Measurements from ENCODE around the gene BCL11A. TPM values are rescaled to one million over a fixed set of nuclear protein-coding genes. Genes with fewer than 3 reads are reported as not detected.

Gene BCL11A
- polyA plus RNA-seq, 1 donor (not counting 4 experiments of a cell fraction or from before 2014, with no cell fraction given) = 5.0 TPM

- Histone ChIP-seq H3K4me1 (ENCODE audit: control insufficient read depth, extremely low read depth, insufficient read depth, low read length) (peaks cover 50% of the 10 kb centered on the region), H2AFZ (ENCODE audit: control insufficient read depth, low read length) (no peak overlapping the region), H3K36me3 (ENCODE audit: control insufficient read depth in 2 of 2, extremely low read depth in 1 of 2, insufficient read depth in 2 of 2, low read length in 2 of 2) (peaks cover 0 to 1% of the 10 kb centered on the region in 2 experiments), H3K4me2 (ENCODE audit: control insufficient read depth, extremely low read depth, insufficient read depth, low read depth, low read length) (no peak overlapping the region), H3K9me3 (ENCODE audit: control insufficient read depth, low read depth, low read length) (no peaks in the 10 kb centered on the region), H3K9me1 (ENCODE audit: control insufficient read depth, extremely low read depth, insufficient read depth, low read length) (no peaks in the 10 kb centered on the region), H3K9ac (ENCODE audit: control insufficient read depth, extremely low read depth, insufficient read depth, low read length) (no peak overlapping the region), H3K79me2 (ENCODE audit: control insufficient read depth, insufficient read depth, low read length) (no peaks in the 10 kb centered on the region), H3K27me3 (ENCODE audit: control insufficient read depth, extremely low read depth, insufficient read depth, low read length) (no peaks in the 10 kb centered on the region), H3K27ac (ENCODE audit: control insufficient read depth, insufficient read depth, low read length) (no peak overlapping the region), H3K4me3 (ENCODE audit: control insufficient read depth in 2 of 3, extremely low read depth in 1 of 3, insufficient read depth in 2 of 3, low read depth in 1 of 3, low read length in 3 of 3) (no peak overlapping the region), H4K20me1 (ENCODE audit: control insufficient read depth, extremely low read depth, insufficient read depth, low read length) (no peaks in the 10 kb centered on the region)
- no peak for DNase-seq (ENCODE audit: low read depth, low spot score)
- no peak for FAIRE-seq
- TF ChIP-seq EZH2 (IDR thresholded peaks at IDR 0.05; ENCODE audit: low read length) = no peak
- TF ChIP-seq, protein P1, sequence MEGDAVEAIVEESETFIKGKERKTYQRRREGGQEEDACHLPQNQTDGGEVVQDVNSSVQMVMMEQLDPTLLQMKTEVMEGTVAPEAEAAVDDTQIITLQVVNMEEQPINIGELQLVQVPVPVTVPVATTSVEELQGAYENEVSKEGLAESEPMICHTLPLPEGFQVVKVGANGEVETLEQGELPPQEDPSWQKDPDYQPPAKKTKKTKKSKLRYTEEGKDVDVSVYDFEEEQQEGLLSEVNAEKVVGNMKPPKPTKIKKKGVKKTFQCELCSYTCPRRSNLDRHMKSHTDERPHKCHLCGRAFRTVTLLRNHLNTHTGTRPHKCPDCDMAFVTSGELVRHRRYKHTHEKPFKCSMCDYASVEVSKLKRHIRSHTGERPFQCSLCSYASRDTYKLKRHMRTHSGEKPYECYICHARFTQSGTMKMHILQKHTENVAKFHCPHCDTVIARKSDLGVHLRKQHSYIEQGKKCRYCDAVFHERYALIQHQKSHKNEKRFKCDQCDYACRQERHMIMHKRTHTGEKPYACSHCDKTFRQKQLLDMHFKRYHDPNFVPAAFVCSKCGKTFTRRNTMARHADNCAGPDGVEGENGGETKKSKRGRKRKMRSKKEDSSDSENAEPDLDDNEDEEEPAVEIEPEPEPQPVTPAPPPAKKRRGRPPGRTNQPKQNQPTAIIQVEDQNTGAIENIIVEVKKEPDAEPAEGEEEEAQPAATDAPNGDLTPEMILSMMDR (optimal IDR thresholded peaks at IDR 0.05 in 1 of 3, IDR thresholded peaks at IDR 0.05 in 1 of 3, conservative IDR thresholded peaks at IDR 0.05 in 1 of 3; ENCODE audit: extremely low read depth in 1 of 3, insufficient read depth in 2 of 3, low read length in 3 of 3) = no peak
- dilution Hi-C loops (cut with MboI; ENCODE audit: extremely low pct_ligation_motif_present, low sequenced_read_pairs) = no loop called here
Measured at GRCh38 chr2:60481257-60481656, 72.2 kb downstream of the BCL11A start.

DNA sequence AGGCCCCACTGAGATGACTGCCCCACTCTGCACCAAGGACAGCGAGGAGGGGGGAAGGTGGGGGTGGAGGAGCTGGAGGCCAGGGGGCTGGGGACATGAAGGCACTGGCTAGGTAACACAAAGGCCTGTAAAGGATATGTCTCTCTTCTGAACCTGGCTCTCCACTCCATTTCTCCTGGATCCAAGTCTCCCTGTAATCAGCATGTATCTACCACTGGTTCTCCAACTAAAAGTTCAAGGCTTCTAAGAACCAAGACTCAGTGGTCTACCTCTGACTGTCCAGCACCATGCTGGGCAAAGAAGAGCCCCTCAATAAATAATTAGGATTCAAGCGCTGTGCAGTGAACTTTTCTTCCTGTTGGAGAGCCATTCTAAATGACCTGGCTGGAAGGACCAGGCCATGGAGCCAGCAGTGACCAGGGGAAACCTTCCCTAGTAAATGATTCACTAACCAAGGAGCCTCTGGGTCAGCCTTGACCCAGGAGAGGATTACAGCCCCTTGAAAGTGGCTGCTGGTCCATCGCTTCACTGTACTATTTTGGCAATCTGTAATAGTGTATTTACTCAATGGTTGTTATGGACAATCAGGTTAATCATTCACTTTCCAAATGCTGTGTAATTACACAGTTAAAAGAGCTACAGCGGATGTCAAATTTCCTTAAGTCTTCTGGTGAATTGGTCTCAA lies 73.2 kb downstream of the BCL11A start:
- Histone ChIP-seq H3K79me2 (ENCODE audit: control insufficient read depth, insufficient read depth, low read length) (no peaks in the 10 kb centered on the region), H3K9me1 (ENCODE audit: control insufficient read depth, extremely low read depth, insufficient read depth, low read length) (no peaks in the 10 kb centered on the region), H3K9ac (ENCODE audit: control insufficient read depth, extremely low read depth, insufficient read depth, low read length) (no peak overlapping the region), H4K20me1 (ENCODE audit: control insufficient read depth, extremely low read depth, insufficient read depth, low read length) (no peaks in the 10 kb centered on the region), H3K4me3 (ENCODE audit: control insufficient read depth in 2 of 3, extremely low read depth in 1 of 3, insufficient read depth in 2 of 3, low read depth in 1 of 3, low read length in 3 of 3) (no peak overlapping the region), H3K27ac (ENCODE audit: control insufficient read depth, insufficient read depth, low read length) (peak overlapping the region; percentile 86), H2AFZ (ENCODE audit: control insufficient read depth, low read length) (no peak overlapping the region), H3K4me1 (ENCODE audit: control insufficient read depth, extremely low read depth, insufficient read depth, low read length) (peaks cover 50% of the 10 kb centered on the region), H3K4me2 (ENCODE audit: control insufficient read depth, extremely low read depth, insufficient read depth, low read depth, low read length) (peak overlapping the region; percentile 82), H3K36me3 (ENCODE audit: control insufficient read depth in 2 of 2, extremely low read depth in 1 of 2, insufficient read depth in 2 of 2, low read length in 2 of 2) (peaks cover 0 to 1% of the 10 kb centered on the region in 2 experiments), H3K27me3 (ENCODE audit: control insufficient read depth, extremely low read depth, insufficient read depth, low read length) (no peaks in the 10 kb centered on the region), H3K9me3 (ENCODE audit: control insufficient read depth, low read depth, low read length) (no peaks in the 10 kb centered on the region)
- no peak for FAIRE-seq
- dilution Hi-C loops (cut with MboI; ENCODE audit: extremely low pct_ligation_motif_present, low sequenced_read_pairs) = no loop called here
- no peak for TF ChIP-seq EZH2 (IDR thresholded peaks at IDR 0.05; ENCODE audit: low read length)
- TF ChIP-seq, protein P1 (optimal IDR thresholded peaks at IDR 0.05 in 1 of 3, IDR thresholded peaks at IDR 0.05 in 1 of 3, conservative IDR thresholded peaks at IDR 0.05 in 1 of 3; ENCODE audit: extremely low read depth in 1 of 3, insufficient read depth in 2 of 3, low read length in 3 of 3) = peak in 1 of 3 experiments; percentile 16
- no peak for DNase-seq (ENCODE audit: low read depth, low spot score)

Measured in keratinocyte (primary cell).